GM18867 (cell line): ENCODE measurements around the gene ERICH4.
"Not testable (repeated sequence)": the region's sequence is repeated elsewhere in the genome, so short reads cannot be mapped to it uniquely, and the experiment has no call there.

Source experiments
- ATAC-seq: cut with Tn5 transposase; IDR thresholded peaks from one replicate; pipeline ENCODE4 v1.9.1; 2021; ENCODE audit warnings: mild to moderate bottlenecking, moderate library complexity; ENCODE audit not compliant: unreplicated experiment

ERICH4 gene

DNA sequence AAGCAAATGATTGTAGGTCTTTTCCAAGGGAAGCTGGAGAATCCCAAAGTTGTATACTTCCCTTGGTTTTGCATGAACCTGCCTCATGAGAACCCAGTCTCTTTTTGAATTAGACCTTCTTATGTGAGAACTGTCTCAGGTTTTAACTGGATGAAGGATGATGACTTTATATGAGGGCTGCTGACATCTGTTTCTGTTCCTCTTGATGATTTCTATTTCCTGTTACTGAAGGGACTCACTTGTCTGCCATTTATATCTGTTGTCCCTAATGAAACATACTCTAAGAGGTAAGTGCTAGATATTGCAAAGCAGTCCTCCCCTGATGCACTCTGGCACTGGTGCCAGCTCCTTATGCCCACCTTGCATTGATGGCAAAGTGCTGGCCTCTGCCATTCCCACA is 33.6 kb downstream of the ERICH4 start:
- ATAC-seq, result no peak

DNA sequence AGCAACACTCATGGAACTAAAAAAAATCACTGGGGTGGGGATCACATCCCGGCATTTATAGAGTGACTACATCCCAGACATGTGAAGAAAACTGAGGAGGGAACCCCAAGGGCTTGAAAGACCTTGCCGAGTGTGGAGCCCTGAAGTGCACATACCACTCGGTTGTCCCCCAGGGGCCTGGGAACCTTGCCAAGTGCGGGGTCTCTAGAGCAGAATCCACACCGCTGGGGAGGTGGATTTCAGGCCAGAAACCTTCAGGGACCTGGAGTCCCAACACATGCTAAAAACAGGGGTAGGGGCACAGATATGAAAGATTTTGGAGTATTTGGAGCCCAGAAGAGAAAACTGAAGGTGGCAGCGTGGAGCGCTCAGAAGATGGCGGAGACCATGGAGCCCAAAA is 35.2 kb downstream of the ERICH4 start:
- no peak for ATAC-seq

DNA sequence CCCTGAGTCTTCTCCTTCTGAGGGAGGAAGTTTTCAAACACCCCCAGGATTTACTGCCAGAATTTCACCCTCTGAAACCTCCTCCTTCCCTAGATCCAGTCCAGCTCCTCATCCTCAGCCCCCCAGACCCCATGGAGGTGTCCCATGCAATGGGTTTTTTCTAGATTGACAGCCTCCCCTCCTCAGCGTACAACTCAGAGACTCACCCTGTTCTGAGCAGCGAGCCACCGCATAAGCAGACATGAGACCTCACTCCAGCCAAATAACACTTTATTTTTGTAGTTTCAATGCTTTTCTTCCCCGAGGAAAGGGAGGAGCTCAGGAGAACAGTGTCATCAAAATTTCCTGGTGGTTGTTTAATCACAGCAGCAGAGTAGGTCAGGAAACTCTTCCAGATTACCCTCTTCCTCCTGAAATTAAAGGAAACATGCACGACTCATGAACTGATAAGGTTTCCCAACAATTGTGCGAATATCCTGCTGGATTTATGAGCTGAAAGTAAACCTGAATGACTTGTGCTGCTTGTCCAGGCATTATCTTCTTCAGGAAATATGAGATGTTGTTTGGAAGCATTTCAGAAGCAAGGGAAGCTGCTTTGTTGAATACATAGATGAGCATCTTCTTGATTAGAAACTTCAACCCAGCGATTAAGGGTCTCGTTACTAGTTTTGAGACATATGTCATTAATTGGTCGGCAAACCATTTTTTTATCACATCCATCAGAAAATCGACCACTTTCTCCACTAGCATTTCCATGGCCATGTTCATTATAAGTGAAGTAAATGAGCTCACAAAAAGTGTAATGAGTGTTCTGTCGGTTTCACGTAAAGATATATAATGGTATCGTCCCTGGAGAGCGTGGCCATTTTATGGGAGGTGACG is 36.2 kb downstream of the ERICH4 start:
- no peak for ATAC-seq

DNA sequence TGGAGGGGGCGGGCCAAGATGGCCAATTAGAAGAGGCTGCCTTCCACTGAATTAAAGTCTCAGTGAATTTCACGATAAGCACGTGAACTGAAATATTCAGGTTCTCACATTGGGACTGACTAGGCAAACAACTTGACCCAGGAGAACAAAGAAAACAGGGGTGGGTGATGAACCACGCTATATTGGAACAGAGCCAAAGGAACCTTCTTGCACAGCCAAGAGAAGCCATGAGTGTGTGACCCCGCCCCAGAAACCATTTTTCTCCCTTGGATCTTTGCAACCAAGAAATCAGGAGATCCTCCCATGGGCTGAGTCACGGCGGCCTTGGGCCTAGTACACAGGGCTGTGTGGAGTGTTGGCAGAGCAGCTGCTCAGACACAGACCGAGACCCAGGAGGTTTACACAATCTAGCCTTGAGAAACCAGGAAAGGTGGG is 36.8 kb downstream of the ERICH4 start:
- ATAC-seq, result no peak

DNA sequence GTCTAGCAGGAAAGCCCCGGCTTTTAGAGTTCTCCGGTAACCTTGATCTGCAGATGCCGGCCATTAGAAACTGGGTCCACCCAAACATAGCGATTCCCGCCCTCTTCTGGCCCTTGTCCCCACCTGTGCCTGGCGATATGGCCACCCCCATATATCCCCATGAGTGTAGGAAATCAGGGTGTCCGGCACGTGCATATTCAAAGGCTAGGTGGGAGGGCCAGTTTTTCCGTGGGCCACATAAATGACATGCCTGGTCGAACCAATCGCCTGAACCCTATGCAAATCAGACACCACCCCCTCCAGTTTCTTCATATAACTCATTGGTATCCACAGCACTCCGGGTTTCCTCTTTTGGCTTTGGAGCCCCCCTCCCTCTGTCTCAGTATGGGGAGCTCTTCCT is 37.4 kb downstream of the ERICH4 start:
- no peak for ATAC-seq

DNA sequence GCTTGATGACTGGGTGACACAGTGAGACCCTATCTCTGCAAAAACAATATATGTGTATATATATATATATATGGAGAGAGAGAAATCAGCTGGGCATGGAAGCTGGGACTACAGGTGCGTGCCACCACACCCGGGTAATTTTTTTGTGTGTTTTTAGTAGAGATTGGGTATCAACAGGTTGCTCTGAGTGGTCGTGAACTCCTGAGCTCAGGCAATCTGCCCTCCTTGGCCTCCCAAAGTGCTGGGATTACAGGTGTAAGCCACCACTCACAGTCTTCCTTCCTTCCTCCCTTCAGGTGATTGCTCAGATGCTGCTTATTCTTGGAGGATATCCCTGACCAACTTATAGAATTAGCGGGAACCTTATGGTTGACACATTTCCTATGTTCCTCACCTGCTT is 41.9 kb downstream of the ERICH4 start:
- ATAC-seq, result no peak

DNA sequence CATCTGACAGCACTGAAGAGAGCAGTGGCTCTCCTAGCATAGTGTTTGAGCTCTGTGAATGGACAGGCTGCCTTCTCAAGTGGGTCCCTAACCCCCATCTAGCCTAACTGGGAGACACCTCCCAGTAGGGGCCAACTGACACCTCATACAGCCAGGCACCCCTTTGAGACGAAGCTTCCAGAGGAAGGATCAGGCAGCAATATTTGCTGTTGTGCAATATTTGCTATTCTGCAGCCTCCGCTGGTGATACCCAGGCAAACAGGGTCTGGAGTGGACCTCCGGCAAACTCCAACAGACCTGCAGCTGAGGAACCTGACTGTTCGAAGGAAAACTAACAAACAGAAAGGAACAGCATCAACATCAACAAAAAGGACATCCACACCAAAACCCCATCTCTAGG is 44.0 kb downstream of the ERICH4 start:
- ATAC-seq, result not testable (repeated sequence)

DNA sequence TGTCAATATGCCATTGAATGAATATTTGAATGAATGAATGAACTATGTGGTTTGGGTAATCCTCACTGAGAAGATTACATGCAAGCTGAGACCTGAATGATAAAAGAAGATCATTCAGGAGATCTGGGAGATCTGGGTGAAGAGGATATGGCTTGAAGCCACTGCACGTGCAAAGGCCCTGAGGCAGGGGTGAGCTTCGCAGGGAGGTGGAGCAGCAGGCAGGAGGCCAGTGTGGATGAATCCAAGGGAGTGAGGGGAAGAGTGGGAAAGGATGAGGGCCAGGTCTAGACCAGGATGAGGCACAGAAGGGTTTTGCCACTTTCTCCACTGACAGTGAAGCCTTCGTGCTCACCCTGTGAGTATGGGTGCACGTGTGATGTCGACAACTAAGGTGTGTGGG is 49.9 kb downstream of the ERICH4 start:
- ATAC-seq, result no peak
